Skeletal muscle cell (primary cell): Measurements from ENCODE around the gene UBA6.
"Not testable (repeated sequence)": the region's sequence is repeated elsewhere in the genome, so short reads cannot be mapped to it uniquely, and the experiment has no call there.

Experiments used
- DNase-seq: peaks from one replicate; pipeline ENCODE4 v3.0.0-alpha.2; 2010; ENCODE audit warnings: low read depth
- H3K4me3 ChIP-seq: 2 replicates; pipeline ENCODE4 v1.5.1; 2011; ENCODE audit warnings: low read depth, mild to moderate bottlenecking, control low read depth, low read length, moderate library complexity

The UBA6 gene

DNA sequence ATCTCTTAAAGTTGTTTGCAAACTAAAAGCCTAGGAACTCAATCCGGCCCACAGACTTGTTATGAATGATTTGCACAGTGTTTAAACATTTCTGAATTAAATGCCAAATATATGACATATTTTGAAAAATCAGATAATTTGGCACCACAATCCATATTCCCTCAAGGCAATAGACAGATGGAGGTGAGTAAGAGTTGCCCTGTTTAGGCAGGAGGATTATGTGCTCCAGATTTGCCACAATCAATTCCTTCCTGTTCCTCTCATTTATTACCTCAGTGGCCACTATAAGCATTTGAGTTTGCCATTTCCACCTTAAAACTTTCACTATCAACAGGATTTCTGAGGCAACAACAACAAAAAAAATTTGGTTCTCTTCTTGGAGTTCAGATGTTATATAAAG, 18.7 kb downstream of the UBA6 start:
- no peak overlapping the region for H3K4me3 ChIP-seq
- DNase-seq = no peak

DNA sequence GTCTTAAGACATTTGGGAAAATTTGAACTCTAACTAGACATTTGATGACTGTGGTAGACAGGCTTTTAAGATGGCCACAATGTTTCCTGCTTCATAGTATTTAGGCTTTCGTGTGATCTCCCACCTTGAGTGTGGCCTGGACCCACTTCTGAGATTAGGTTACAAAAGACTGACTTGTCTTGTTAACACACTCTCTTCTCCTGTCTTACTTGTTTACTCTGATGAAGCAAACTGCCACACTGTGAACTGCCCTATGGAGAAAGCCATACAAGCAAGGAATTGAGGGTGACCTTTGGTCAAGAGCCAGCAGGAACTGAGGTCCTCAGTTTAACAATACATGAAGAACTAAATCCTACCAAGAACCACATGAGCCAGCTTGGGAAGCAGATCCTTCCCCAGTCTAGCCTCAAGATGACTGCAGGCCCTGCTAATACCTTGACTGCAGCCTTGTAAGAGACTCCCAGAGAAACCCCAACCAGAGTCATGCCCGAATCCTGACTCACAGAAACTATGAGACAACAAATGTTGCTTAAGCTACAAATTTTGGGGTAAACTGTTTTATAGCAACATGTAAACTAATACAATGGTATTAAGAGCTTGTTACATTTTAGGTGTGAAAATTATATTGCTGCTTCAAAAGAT, 20.3 kb downstream of the UBA6 start:
- no peak overlapping the region for H3K4me3 ChIP-seq
- no peak for DNase-seq

DNA sequence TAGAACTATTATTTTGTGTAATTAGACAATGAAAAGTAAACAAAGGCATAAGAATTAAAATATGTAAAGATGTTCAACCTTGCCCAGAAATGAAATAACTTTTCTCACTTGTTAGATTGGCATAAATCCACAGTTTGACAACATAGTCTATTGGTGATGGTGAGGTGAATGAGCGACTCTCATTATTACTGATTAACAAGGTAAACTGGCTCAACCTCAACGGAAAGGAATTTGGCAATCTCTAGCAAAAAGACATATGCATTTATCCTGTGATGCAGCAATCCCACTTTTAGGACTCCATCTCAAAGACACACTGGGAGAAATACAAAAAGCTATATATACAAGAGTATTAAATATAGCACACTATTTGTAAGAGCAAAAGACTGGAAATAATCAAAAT, 22.3 kb downstream of the UBA6 start:
- H3K4me3 ChIP-seq = no peak overlapping the region
- DNase-seq = no peak

DNA sequence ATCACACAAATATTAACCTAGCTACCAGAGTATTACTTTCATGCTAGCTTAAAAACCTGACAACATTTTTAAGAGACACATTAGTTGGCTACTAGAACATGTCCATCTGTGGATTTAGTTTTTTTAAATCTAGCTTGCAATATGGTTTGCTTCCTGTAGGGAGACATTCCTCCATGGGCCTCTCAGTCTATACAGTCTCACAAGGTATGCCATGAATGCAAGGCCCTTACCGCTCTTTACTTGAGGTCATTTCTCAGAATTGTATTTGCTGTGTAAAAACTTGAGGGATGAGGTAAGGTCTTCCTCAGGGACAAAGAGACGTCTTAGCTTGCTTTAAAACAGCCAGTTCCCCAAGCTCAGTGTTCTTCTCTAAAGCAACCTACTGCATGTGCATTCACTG, 26.9 kb downstream of the UBA6 start:
- no peak for DNase-seq
- H3K4me3 ChIP-seq = no peak overlapping the region

DNA sequence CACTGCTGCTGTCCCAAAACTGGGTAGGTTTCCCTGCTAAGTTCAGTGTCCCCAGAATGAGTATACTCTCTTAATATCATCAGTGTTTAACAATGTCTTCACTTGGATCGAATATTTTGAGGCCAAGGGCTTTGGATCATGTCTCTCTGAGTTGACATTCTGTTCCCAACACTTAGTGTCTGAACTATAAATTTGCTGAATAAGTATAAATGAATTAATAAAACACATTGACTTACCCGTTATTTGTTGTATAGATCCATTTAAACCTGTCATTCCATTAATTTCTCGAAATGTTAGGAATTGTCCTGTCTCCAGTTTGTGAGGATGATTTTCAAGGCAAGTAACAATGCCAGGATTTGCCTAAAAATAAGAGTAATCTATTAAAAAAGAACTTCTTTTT, 32.6 kb downstream of the UBA6 start:
- H3K4me3 ChIP-seq = no peak overlapping the region
- DNase-seq = no peak

DNA sequence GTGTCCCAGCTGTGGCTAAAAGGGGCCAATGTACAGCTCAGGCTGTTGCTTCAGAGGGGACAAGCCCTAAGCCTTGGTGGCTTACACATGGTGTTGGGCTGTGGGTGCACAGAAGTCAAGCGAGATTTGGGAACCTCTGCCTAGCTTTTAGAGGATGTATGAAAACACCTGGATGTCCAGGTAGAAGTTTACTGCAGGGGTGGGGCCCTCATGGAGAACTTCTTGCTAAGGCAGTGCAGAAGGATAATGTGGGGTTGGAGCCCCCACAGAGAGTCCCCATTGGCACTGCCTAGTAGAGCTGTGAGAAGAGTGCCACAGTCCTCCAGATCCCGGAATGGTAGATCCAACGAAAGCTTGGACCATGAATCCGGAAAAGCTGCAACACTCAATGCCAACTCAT, 40.5 kb downstream of the UBA6 start:
- DNase-seq = no peak
- no peak overlapping the region for H3K4me3 ChIP-seq

DNA sequence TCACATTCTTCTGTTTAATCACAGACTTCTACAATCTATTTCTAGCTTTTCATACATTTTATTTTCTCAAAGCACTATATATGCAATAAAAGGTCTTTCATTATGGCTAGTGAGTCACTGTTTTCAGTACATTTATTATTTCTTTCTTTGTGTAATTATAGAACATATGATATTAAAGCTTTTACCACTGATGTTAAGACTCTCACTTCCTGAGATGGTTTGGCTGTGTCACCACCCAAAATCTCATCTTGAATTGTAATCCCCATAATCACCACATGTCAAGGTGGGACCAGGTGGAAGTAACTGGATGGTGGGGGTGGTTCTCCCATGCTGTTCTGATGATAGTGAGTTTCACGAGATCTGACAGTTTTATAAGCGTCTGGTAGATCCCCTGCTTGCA, 41.9 kb downstream of the UBA6 start:
- no peak for DNase-seq
- no peak overlapping the region for H3K4me3 ChIP-seq

DNA sequence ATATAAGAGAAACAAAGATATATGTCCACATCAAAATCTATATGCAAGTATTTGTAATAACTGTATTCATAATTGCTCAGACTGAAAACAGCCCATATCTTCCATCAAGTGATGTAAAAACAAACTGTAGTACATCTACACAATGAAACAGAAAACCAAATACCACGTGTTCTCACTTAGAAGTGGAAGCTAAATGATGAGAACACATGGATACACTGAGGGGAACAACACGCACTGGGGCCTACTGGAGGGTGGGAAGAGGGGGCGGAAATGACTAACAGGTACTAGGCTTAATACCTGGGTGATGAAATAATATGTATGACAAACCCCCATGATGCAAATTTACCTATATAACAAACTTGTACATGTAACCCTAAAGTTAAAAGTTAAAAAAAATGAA, 42.7 kb downstream of the UBA6 start:
- no peak for DNase-seq
- no peak overlapping the region for H3K4me3 ChIP-seq

DNA sequence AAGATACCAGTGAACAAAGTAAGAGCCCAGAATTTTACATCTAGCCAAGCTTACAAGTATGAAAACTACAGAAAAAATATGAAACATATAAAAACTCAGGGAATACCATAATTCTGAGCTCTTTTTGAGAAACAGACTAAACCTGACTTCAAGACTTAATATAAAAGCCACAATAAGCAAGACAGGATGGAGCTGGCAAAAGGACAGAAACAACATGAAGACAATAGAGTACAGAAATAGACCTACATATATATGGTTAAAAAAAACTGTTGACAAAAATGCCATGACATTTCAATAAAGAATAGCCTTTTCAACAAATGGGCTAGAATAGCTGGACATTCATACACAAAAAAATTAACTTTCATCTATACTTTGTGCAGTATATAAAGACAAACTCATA, 49.4 kb downstream of the UBA6 start:
- DNase-seq = no peak
- H3K4me3 ChIP-seq = no peak overlapping the region

DNA sequence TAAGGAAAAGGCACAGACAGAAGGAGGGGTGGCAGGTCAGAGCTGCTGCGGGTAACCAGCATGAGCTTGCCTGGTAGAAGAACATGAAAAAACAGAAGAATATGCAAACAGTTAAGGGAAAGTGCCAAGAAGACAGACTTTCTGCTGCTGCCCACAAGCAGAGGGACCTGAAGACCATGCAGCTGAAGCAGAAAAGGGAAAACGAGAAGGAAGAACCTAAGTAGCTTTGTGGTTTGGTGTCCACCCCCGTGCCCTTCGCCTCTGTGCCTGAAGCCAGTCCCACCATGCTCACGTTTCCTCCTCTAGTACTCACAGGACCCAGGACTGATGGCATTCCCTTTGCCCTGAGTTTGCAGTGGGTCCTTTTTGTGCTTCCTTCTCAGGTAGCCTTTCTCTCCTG, 62.8 kb downstream of the UBA6 start:
- no peak overlapping the region for H3K4me3 ChIP-seq
- DNase-seq = no peak

DNA sequence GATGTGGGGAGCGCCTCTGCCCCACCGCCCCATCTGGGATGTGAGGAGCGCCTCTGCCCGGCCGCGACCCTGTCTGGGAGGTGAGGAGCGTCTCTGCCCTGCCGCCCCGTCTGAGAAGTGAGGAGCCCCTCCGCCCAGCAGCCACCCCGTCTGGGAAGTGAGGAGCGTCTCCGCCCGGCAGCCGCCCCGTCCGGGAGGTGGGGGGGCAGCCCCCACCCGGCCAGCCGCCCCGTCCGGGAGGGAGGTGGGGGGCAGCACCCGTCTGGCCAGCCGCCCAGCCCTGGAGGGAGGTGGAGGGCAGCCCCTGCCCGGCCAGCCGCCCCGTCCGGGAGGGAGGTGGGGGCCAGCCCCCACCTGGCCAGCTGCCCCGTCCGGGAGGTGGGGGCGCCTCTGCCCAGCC, 64.0 kb downstream of the UBA6 start:
- not testable (repeated sequence) for DNase-seq, H3K4me3 ChIP-seq

DNA sequence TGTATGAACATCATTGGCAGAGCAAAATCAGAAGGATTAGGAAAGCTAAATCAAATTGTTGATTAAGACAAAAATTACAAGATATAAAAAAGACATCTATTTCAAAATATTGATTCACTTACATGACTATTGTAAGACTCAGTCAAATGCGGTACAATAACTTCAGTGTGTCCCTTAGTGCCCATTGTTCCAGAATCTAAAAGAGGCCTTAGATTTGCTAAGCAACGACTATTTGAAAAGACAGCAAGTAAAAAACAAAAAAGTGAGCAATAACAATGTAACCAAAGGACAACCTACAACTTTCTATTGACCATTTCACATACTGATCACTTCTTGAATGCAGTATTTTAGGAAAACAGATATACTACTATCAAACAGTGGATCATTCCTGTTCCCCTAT, 65.6 kb downstream of the UBA6 start:
- DNase-seq = no peak
- H3K4me3 ChIP-seq = no peak overlapping the region

DNA sequence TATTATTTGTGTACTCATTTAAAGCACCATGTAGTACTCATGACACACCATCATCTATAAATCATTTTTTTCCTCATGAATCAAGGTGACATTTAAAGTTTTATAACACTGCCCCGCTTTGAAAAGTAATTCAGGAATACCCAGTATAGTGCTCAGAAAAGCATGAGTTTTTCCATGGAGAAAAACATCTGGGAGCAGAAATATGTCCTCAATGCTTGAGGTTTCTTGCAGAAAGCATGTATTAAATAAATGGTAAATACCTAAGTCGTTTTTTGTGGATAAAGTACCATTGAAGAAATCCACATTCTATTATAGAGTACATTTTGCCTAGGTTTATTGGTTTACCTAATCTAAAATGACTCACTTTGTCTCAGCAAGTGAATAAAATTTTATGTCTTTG, 66.2 kb downstream of the UBA6 start:
- no peak for DNase-seq
- H3K4me3 ChIP-seq = no peak overlapping the region

DNA sequence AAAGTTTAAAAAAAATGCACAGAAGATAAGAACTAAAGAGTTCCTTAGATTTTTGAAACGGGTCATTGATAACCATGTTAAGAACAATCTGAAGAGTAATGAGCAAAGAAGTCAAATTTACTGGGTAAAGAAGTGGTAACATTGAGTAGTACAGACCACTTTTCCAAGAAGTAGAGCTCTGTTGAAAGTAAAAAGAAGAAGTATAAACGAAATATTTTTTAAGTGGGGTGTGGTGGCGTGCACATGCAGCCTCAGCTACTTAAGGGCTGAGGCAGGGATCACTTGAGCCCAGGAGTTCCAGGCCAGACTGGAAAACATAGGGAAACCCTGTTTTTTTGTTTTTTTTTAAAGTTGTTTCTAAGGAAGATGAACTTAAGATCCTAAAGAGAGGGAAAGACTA, 68.5 kb downstream of the UBA6 start:
- no peak overlapping the region for H3K4me3 ChIP-seq
- no peak for DNase-seq

DNA sequence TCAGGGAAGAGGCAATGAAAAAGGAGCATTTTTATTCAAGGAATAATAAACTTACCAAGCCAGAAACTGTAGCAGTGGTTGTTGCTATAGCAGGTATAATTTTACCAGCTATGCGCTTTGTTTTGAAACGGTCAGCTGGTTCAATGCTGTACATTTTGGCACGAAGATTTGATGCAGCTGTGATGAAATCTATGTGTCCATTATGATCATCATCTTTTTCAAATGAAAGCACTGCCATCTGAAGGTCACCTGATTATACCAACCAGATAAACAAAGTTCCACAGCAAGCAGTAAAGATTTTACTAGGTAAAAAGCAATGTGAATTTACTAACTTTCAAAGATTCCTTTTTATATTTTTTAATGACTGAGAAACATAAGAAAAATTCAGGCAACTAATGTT, 76.0 kb downstream of the UBA6 start:
- DNase-seq = no peak

DNA sequence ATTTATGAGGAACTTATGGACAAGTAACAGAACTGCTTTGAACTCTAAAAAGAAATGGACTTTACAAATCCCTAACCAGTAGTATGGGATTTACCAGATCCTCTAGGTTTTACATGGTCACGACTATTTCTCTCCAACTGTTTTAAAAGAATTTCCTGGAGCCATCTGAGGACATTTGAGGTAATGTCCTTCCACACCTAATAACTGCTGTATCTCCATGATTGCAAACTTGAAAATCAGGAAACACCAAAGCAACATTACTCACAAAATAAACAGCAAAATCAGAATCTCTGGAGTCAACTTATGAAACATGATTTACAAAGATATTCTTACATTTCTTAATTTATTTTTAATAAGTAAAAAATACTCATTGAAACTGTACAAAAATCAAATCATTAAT, 84.5 kb downstream of the UBA6 start:
- no peak for DNase-seq
- H3K4me3 ChIP-seq = no peak overlapping the region

More for the DNA sequence above, 76.0 kb downstream of the UBA6 start:
- no peak overlapping the region for H3K4me3 ChIP-seq

DNA sequence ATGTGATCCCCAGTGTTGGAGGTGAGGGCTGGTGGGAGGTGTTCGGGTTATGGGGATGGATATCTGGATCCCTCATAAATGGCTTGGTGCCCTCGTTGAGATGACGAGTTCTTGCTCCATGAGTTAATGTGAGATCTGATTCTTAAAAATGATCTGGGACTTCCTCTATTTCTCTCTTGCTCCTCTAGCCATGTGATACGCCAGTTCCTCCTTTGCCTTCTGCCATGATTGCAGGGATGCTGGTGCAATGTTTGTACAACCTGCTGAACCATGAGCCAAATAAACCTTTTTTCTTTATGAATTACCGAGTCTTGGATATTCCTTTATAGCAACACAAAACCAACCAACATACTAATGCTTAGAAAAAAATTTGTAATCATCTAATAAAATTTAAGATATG, 85.8 kb downstream of the UBA6 start:
- DNase-seq = no peak
- H3K4me3 ChIP-seq = no peak overlapping the region

DNA sequence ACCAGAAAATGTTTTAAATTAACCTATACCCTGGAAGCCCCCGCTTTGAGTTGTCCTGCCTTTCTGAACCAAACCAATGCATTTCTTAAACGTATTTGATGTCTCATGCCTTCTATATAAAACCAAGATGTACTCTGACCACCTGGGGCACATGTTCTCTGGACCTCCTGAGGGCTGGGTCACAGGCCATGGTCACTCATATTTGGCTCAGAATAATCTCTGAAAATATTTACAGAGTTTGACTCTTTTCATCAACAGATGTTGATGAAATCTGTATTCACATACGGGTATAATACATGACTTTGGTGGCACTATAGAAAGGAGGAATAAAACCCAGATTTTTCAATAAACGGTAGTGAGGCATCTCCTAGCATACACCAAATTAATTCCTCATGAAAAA, 86.8 kb downstream of the UBA6 start:
- no peak for DNase-seq
- no peak overlapping the region for H3K4me3 ChIP-seq

DNA sequence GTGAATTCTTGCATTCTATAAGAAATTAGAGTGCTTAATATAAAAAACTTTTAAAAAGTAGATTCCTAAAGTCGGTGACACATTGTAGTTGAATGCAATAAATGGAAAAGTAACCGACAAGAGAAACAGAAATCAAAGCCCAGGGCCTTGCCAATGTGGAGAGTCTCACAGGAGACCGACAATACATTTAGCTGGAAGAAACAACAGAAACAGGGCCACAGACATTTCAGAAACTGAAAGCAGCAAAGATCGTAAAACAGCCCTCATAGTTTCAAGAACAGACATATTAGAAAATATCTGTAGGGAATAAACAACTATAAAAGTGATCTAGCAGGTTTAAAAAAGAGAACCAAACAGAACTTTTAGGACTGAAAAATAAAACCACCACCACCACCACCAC, 92.9 kb downstream of the UBA6 start:
- DNase-seq = no peak

DNA sequence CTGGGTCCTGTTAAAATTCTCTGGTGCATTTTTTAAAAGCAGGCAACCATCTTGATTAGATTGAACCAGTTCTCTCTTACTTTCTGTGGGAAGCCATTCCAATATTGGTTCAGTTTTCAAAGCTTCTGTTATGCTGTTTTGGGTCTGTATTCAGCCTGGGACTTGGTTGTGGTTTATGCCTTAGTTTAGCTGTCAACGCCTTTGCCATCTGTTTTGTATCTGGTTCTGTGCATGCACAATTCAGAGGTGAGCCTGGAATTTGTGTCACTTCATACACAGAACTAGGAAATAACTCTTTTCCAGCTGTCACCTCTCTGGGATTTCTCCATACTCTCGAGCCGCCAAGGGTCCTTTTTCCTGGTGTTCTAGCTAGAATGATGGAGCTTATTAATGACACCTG, 96.2 kb downstream of the UBA6 start:
- no peak overlapping the region for H3K4me3 ChIP-seq
- no peak for DNase-seq

More for the DNA sequence above, 92.9 kb downstream of the UBA6 start:
- no peak overlapping the region for H3K4me3 ChIP-seq

DNA sequence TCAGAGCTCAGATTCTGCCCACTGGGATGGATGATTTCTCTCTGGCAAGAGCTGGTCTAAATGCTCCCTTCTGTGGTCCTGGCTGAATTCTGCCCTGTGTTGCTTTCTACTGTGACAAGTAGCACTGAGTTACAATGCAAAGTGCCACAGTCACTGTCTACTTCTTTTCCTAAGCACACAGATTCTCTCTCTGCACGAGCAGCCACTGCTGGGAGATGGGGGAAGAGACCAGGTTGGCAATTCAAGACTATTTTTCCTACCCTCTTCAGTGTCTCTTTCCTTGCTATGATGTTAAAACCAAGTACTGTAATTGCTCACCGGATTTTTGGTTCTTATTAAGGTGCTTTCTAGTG, 97.0 kb downstream of the UBA6 start:
- H3K4me3 ChIP-seq = no peak overlapping the region
- DNase-seq = no peak

DNA sequence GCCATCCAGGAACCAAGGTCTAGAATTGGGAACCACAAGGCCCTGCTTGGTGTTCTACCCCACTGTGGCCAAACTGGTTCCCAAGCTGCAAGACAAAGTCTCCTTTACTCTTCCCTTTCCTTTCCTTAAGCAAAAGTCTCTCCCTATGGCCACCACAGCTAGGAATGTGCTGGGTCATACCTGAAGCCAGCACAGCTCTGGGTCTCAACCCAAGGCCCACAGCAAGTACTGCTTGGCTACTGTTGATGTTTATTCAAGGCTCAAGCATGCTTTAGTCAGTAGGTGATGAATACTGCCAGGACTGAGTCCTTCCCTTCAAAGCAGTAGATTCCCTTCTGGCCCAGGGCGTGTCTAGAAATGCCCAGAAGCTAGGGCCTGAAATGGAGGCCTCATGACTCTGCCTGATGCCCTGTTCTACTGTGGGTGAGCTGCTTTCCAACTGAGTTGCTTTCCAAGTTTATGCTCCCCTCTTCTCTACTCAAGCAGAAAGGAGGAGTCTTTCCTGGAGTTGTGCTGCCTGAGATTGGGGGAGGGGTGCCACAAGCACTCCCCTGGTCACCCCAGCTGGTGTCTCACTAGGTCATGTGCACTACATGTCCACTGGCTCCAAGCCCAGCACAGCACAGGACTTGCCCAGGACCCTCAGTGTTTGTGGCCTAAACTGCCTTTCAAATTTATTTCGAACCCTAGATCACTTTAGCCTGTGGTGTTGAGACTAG, 97.5 kb downstream of the UBA6 start:
- H3K4me3 ChIP-seq = no peak overlapping the region
- no peak for DNase-seq
